GM20431 (cell line): ENCODE data around the gene SASH1.

Experiments used
- in situ Hi-C: fragments of 300-500 bp; cut with MseI, MboI; formaldehyde crosslinking; loops from one replicate; pipeline ENCODE4 v1.15.0; 2020; ENCODE audit warnings: low sequenced_read_pairs; ENCODE audit not compliant: unreplicated experiment

The SASH1 gene

DNA sequence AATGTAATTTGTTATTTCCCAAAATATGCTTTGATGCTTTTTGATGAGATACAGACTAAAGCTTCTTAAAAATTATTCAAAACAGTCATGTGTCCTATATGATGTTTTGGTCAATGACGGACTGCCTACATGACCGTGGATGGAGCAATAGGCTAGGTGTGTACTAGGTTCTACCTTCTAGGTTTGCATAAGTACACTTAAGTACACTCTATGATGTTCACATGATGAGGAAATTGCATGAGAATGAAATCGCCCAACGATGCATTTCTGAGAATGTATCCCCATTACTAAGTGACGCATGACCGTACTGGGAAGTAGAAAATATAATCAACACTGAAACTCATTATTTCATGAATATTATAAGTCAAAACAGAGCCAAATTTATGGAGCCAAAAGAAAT is 252.9 kb downstream of the SASH1 start:
- in situ Hi-C loops = no loop called here

DNA sequence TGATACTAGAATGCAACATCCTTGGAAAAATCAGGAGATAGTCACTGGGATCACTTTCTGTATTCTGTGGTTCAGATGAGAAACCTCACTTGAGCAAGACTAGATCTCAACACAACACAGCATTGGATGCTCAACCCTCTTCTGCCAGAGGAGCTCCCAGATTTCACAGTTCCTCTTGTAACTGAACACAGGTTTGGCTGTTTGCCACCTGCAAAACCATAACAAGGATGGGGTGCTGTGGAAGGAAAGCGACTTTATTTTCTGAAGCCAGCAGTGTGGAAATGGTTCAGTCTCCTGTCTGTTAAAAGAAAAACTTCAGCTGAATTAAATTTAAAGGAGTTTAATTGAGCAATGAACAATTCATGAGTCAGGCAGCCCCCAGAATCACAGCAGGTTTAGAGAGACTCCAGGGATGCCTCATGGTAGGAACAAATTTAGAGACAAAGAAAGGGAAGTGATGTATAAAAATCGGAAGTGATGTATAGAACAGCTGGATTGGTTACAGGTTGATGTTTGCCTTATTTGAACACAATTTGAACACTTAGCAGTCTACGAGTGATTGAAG is 254.3 kb downstream of the SASH1 start:
- in situ Hi-C loops = no loop called here

DNA sequence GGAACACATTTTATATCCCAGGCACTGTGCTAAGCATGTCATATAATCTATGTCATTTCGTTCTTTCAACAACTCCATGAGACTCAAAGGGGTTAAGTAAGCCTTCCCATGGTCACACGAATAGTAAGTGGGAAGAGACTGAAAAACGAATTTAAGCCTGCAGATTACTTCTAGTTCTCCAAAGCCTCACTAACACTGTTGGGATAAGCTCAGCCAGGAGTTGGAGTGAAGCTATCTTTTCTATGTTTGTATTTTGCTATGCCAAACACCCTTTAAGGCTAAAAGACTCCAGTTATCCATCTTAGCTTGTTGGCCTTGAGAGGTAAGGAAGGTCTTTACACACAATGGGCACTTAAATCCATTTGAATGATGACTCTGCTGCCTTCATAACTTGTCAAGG is 256.1 kb downstream of the SASH1 start:
- in situ Hi-C loops = no loop called here

DNA sequence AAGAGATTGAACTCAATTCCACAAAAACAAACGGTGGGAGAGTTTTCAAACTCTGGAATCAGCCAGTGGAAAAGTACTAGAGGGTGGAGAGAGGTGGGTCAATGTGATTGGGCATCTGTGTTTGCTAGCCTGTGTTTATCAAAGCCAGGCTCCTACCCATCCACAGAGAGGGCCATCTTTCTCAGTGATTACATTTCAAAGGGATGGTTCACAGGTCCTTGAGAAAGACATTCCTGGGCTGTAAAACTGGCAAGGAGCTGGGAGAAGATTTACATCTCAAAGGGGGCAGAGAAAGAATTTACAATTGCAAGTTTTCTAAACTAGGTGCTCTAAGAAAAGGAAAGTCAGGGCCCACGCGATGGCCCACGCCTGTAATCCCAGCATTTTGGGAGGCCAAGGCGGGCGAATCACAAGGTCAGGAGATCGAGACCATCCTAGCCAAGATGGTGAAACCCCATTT is 257.4 kb downstream of the SASH1 start:
- in situ Hi-C loops = no loop called here
